Stomach (tissue), 9 donors: ENCODE data around the gene MTHFD2. TPM values are rescaled to one million over a fixed set of nuclear protein-coding genes. Genes with fewer than 3 reads are reported as not detected.

Experiments used
- DNase-seq, 2 donors: peaks; one replicate each; pipeline versions ENCODE4 v3.0.0 to v3.0.0-alpha.2; 2013 to 2019
- H3K27ac ChIP-seq, 5 donors: fragments of 200-600 bp in 4 of 5; sonication (generic) in 4 of 5; one replicate each; pipeline ENCODE4 v1.5.1; 2013 to 2019; ENCODE audit warnings: mild to moderate bottlenecking in 1 of 5, moderate library complexity in 1 of 5
- H3K27me3 ChIP-seq, 3 donors: fragments of 200-600 bp; sonication (generic); one replicate each; pipeline ENCODE4 v1.5.1; 2017 to 2019; ENCODE audit warnings: mixed run types in 1 of 3
- H3K36me3 ChIP-seq, 4 donors: fragments of 200-600 bp; sonication (generic); 1 replicate in 3 of 4; 2 replicates in 1 of 4; pipeline ENCODE4 v1.5.1; 2016 to 2019
- H3K4me1 ChIP-seq, 4 donors: fragments of 200-600 bp; sonication (generic); one replicate each; pipeline ENCODE4 v1.5.1; 2016 to 2019
- H3K4me3 ChIP-seq, 4 donors: fragments of 200-600 bp; sonication (generic) in 3 of 4; one replicate each; pipeline ENCODE4 v1.5.1; 2016 to 2019; ENCODE audit warnings: mild to moderate bottlenecking in 1 of 4
- H3K9me3 ChIP-seq, 4 donors: fragments of 200-600 bp; sonication (generic); one replicate each; pipeline ENCODE4 v1.5.1; 2016 to 2019
- EP300 ChIP-seq: sonication (generic); formaldehyde crosslinking; IDR thresholded peaks from one replicate; pipeline ENCODE4 v1.6.1; 2017; ENCODE audit warnings: antibody characterized with exemption
- POLR2A ChIP-seq, 4 donors: fragments of 450-650 bp; IDR thresholded peaks; one replicate each; pipeline ENCODE4 v1.6.1; 2016; ENCODE audit warnings: antibody characterized with exemption in 4 of 4, control low read depth in 2 of 4, mild to moderate bottlenecking in 1 of 4, moderate library complexity in 1 of 4
- POLR2AphosphoS5 ChIP-seq, 3 donors: sonication (generic); formaldehyde crosslinking; IDR thresholded peaks; one replicate each; pipeline ENCODE4 v1.6.1; 2016; ENCODE audit warnings: antibody characterized with exemption in 3 of 3
- WGBS, 5 donors: extraction: QIAGEN DNeasy Blood & Tissue Kit in 3 of 5; methylation state at CpG; one replicate each; pipeline versions ENCODE4 v1.1.5 to v1.1.7; 2013 to 2018; 5-methylcytosine and 5-hydroxymethylcytosine counted together
- intact Hi-C: fragments of 100-400 bp; cut with DNase I; formaldehyde crosslinking; loops from one replicate; pipeline ENCODE4 v1.15.1; 2023; ENCODE audit warnings: low total_unique reads
- polyA plus RNA-seq, 3 donors: library from polyadenylated mRNA; stranded (reverse); fragments of 200-250 nt; gene quantifications; one replicate each; pipeline ENCODE4 v1.2.3, GENCODE V29; 2013
- total RNA-seq, 5 donors: library from RNA; depleted of rRNA; stranded (reverse); fragments of >200 nt; gene quantifications; one replicate each; pipeline versions ENCODE4 v1.1.0 to v1.2.3, GENCODE V29; 2014 to 2016
- TF ChIP-seq, protein P1 (sequence below), 7 experiments: fragments of 450-650 bp in 4 of 7; fragments of 200-600 bp in 3 of 7; sonication (generic) in 3 of 7; IDR thresholded peaks; one replicate each; pipeline ENCODE4 v1.5.1; 2016 to 2019; ENCODE audit warnings: antibody characterized with exemption in 7 of 7, control low read depth in 2 of 7, mild to moderate bottlenecking in 1 of 7
- donor health status: healthy with polysubstance abuse.
- donor health status: Bipolar disorder and iron deficiency.
- donor health status: healthy.

The MTHFD2 gene
- total and polyA plus RNA-seq, 8 donors = 4.3 to 54.1 (median 39.5) TPM

GRCh38 chr2:74201596-74201995 lies 3.2 kb downstream of the MTHFD2 start:
- Histone ChIP-seq H3K27ac (peak overlapping the region in 3 of 5 donors; percentile 49 to 99 (median 73)), H3K36me3 (peaks cover 0 to 14% (median 4%) of the 10 kb centered on the region in 4 donors), H3K9me3 (no peaks in the 10 kb centered on the region), H3K4me3 (peak overlapping the region in 1 of 4 donors; percentile 86), H3K27me3 (no peaks in the 10 kb centered on the region), H3K4me1 (peaks cover 27 to 75% (median 54%) of the 10 kb centered on the region in 4 donors)
- no peak for TF ChIP-seq POLR2A (IDR thresholded peaks at IDR 0.05)
- TF ChIP-seq POLR2AphosphoS5 (IDR thresholded peaks at IDR 0.05) = peak; percentile 38 to 66 (median 39)
- TF ChIP-seq, protein P1, sequence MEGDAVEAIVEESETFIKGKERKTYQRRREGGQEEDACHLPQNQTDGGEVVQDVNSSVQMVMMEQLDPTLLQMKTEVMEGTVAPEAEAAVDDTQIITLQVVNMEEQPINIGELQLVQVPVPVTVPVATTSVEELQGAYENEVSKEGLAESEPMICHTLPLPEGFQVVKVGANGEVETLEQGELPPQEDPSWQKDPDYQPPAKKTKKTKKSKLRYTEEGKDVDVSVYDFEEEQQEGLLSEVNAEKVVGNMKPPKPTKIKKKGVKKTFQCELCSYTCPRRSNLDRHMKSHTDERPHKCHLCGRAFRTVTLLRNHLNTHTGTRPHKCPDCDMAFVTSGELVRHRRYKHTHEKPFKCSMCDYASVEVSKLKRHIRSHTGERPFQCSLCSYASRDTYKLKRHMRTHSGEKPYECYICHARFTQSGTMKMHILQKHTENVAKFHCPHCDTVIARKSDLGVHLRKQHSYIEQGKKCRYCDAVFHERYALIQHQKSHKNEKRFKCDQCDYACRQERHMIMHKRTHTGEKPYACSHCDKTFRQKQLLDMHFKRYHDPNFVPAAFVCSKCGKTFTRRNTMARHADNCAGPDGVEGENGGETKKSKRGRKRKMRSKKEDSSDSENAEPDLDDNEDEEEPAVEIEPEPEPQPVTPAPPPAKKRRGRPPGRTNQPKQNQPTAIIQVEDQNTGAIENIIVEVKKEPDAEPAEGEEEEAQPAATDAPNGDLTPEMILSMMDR (IDR thresholded peaks at IDR 0.05) = no peak
- no peak for TF ChIP-seq EP300
- 19 to 42% (median 36%) methylated on average over 1 of the region's 1 CpG for WGBS, 5 donors
- no peak for DNase-seq
- intact Hi-C loops = no loop called here

GRCh38 chr2:74204436-74204835 lies 6.0 kb downstream of the MTHFD2 start:
- no peak overlapping the region for H3K4me3 ChIP-seq
- intact Hi-C loops = no loop called here
- H3K9me3 ChIP-seq = no peaks in the 10 kb centered on the region
- TF ChIP-seq, protein P1 (IDR thresholded peaks at IDR 0.05) = no peak
- TF ChIP-seq POLR2A (IDR thresholded peaks at IDR 0.05) (no peak), EP300 (no peak), POLR2AphosphoS5 (IDR thresholded peaks at IDR 0.05) (no peak)
- peaks cover 9 to 34% (median 25%) of the 10 kb centered on the region in 4 donors for H3K36me3 ChIP-seq
- H3K4me1 ChIP-seq = peaks cover 26 to 73% (median 51%) of the 10 kb centered on the region in 4 donors
- 91 to 98% (median 94%) methylated on average over 3 of the region's 3 CpGs for WGBS, 5 donors
- no peaks in the 10 kb centered on the region for H3K27me3 ChIP-seq
- H3K27ac ChIP-seq = peak overlapping the region in 4 of 5 donors; percentile 2 to 90 (median 52)
- DNase-seq = no peak

GRCh38 chr2:74205113-74205512 lies 6.7 kb downstream of the MTHFD2 start:
- intact Hi-C loops = no loop called here
- Histone ChIP-seq H3K36me3 (peaks cover 15 to 41% (median 32%) of the 10 kb centered on the region in 4 donors), H3K4me3 (no peak overlapping the region), H3K9me3 (no peaks in the 10 kb centered on the region), H3K27ac (peak overlapping the region in 4 of 5 donors; percentile 64 to 90 (median 78)), H3K4me1 (peaks cover 21 to 66% (median 48%) of the 10 kb centered on the region in 4 donors), H3K27me3 (no peaks in the 10 kb centered on the region)
- WGBS, 5 donors = 64 to 79% (median 68%) methylated on average over 5 of the region's 5 CpGs
- no peak for TF ChIP-seq EP300
- no peak for TF ChIP-seq POLR2A (IDR thresholded peaks at IDR 0.05)
- no peak for TF ChIP-seq POLR2AphosphoS5 (IDR thresholded peaks at IDR 0.05)
- TF ChIP-seq, protein P1 (IDR thresholded peaks at IDR 0.05) = no peak
- DNase-seq = no peak

DNA sequence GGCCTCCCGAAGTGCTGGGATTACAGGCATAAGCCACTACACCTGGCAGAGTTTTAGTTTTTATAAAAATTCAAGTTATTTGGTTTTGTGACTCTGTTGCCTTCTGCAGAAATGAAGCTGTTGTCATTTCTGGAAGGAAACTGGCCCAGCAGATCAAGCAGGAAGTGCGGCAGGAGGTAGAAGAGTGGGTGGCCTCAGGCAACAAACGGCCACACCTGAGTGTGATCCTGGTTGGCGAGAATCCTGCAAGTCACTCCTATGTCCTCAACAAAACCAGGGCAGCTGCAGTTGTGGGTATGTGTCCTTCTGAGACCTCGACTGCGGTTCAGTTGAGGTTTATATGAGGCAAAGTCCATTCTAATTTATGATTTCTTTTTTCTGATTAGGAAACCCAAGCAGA lies 7.2 kb downstream of the MTHFD2 start:
- Histone ChIP-seq H3K36me3 (peaks cover 18 to 46% (median 37%) of the 10 kb centered on the region in 4 donors), H3K9me3 (no peaks in the 10 kb centered on the region), H3K27ac (peak overlapping the region; percentile 61 to 90 (median 73)), H3K27me3 (no peaks in the 10 kb centered on the region), H3K4me3 (no peak overlapping the region), H3K4me1 (peaks cover 21 to 61% (median 46%) of the 10 kb centered on the region in 4 donors)
- peak; percentile 59 to 65 for DNase-seq
- intact Hi-C loops = no loop called here
- WGBS, 5 donors = 24 to 51% (median 29%) methylated on average over 6 of the region's 6 CpGs
- TF ChIP-seq POLR2A (IDR thresholded peaks at IDR 0.05) (no peak), POLR2AphosphoS5 (IDR thresholded peaks at IDR 0.05) (peak in 2 of 3 donors; percentile 32 to 58)

DNA sequence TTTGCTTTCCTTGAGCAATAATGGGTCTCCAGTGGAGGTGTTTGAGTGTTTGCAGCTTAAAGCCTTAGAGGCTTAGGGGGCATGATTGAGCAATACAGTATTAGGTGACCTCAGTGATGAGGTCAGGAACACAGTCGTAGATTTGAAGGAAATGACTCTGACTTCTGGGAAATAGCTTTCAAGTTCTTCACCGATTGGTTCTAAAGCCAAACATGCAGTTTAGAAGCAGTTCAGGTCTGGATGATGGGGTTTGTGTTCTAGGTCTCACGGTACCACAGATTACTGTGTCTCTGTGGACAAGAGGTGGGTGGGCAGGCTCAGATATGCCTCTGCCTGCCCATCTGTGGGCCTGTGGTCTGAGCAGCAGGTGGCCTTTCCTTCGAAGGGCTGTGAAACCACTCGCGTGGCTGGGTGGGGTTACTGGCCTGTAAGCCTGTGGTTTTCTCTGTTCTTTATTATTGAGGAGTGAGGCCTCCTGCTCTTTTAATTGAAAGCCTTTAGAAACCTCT lies 7.8 kb downstream of the MTHFD2 start:
- TF ChIP-seq EP300 (no peak), POLR2AphosphoS5 (IDR thresholded peaks at IDR 0.05) (peak in 2 of 3 donors; percentile 34 to 60), POLR2A (IDR thresholded peaks at IDR 0.05) (no peak)
- TF ChIP-seq, protein P1 (IDR thresholded peaks at IDR 0.05) = peak in 1 of 7 experiments; percentile 4
- 28 to 63% (median 44%) methylated on average over 5 to 6 of the region's 6 CpGs for WGBS, 5 donors
- Histone ChIP-seq H3K27me3 (no peaks in the 10 kb centered on the region), H3K36me3 (peaks cover 18 to 52% (median 43%) of the 10 kb centered on the region in 4 donors), H3K27ac (peak overlapping the region; percentile 11 to 90 (median 73)), H3K4me1 (peaks cover 21 to 55% (median 42%) of the 10 kb centered on the region in 4 donors), H3K4me3 (peak overlapping the region in 1 of 4 donors; percentile 14), H3K9me3 (no peaks in the 10 kb centered on the region)
- DNase-seq = peak; percentile 22 to 39
- intact Hi-C loops = no loop called here
